Lung (tissue), 12 donors: Measurements from ENCODE around the gene ITGB6. TPM values are rescaled to one million over a fixed set of nuclear protein-coding genes. Genes with fewer than 3 reads are reported as not detected.
A peak's percentile ranks its signal among the peaks of the same experiment; 100 is the strongest.

Experiments used
- ATAC-seq: fragments of 200-7000 bp; cut with Tn5 transposase; one replicate; pipeline ENCODE4 v1.9.1; 2020; ENCODE audit warnings: moderate number of reproducible peaks; ENCODE audit not compliant: insufficient read depth, low FRiP score
- DNase-seq, 3 donors: peaks; one replicate each; pipeline ENCODE4 v3.0.0-alpha.2; 2013 to 2017
- H3K27ac ChIP-seq, 2 donors: one replicate each; pipeline ENCODE4 v1.5.1; 2013; ENCODE audit warnings: mild to moderate bottlenecking in 2 of 2, moderate library complexity in 2 of 2, control low read depth in 1 of 2, inconsistent platforms in 1 of 2, low read depth in 1 of 2, low read length in 1 of 2
- H3K27me3 ChIP-seq, 3 donors: one replicate each; pipeline ENCODE4 v1.5.1; 2013; ENCODE audit warnings: low read length in 2 of 3; ENCODE audit not compliant: control insufficient read depth in 3 of 3, insufficient read depth in 3 of 3
- H3K36me3 ChIP-seq, 4 donors: one replicate each; pipeline ENCODE4 v1.5.1; 2013; ENCODE audit warnings: low read length in 4 of 4, mild to moderate bottlenecking in 1 of 4, moderate library complexity in 1 of 4; ENCODE audit not compliant: control insufficient read depth in 4 of 4, insufficient read depth in 4 of 4
- H3K4me1 ChIP-seq, 5 donors: one replicate each; pipeline ENCODE4 v1.5.1; 2013; ENCODE audit warnings: low read length in 5 of 5, mild to moderate bottlenecking in 2 of 5, moderate library complexity in 1 of 5; ENCODE audit not compliant: control insufficient read depth in 5 of 5, insufficient read depth in 5 of 5
- H3K4me3 ChIP-seq: one replicate; pipeline ENCODE4 v1.5.1; 2013; ENCODE audit warnings: mild to moderate bottlenecking, control low read depth, moderate library complexity
- H3K9ac ChIP-seq, 2 donors: one replicate each; pipeline ENCODE4 v1.5.1; 2013; ENCODE audit warnings: low read length in 2 of 2, control low read depth in 1 of 2; ENCODE audit not compliant: insufficient read depth in 1 of 2
- H3K9me3 ChIP-seq, 4 donors: one replicate each; pipeline ENCODE4 v1.5.1; 2013; ENCODE audit warnings: low read length in 3 of 4, mild to moderate bottlenecking in 1 of 4, moderate library complexity in 1 of 4; ENCODE audit not compliant: control insufficient read depth in 4 of 4, insufficient read depth in 3 of 4
- WGBS, 2 donors: extraction: QIAGEN DNeasy Blood & Tissue Kit; methylation state at CpG; one replicate each; pipeline ENCODE4 v1.1.7; 2013; 5-methylcytosine and 5-hydroxymethylcytosine counted together
- polyA plus RNA-seq, 2 donors: library from polyadenylated mRNA; stranded (reverse); fragments of 200-250 nt; gene quantifications; one replicate each; pipeline ENCODE4 v1.2.1, GENCODE V29; 2013
- total RNA-seq, 2 donors: library from RNA; depleted of rRNA in 1 of 2; stranded (reverse); fragments of >200 nt in 1 of 2; gene quantifications; one replicate each; pipeline ENCODE4 v1.2.1, GENCODE V29; 2014 to 2021
- TF ChIP-seq, protein P1 (sequence below): IDR thresholded peaks from 2 replicates; pipeline ENCODE4 v1.5.1; 2012; ENCODE audit warnings: mild to moderate bottlenecking; ENCODE audit errors: control extremely low read depth, extremely low read depth
- donor health status: control.
- donor health status: control.
- donor health status: Bipolar disorder and iron deficiency.
- donor health status: healthy.
- donor health status: DM: yes; HTN: yes; CAD: no.

The ITGB6 gene
- total and polyA plus RNA-seq, 4 donors = 35.1 to 141 (median 41.8) TPM

- no peak overlapping the region for H3K27ac ChIP-seq
- TF ChIP-seq, protein P1, sequence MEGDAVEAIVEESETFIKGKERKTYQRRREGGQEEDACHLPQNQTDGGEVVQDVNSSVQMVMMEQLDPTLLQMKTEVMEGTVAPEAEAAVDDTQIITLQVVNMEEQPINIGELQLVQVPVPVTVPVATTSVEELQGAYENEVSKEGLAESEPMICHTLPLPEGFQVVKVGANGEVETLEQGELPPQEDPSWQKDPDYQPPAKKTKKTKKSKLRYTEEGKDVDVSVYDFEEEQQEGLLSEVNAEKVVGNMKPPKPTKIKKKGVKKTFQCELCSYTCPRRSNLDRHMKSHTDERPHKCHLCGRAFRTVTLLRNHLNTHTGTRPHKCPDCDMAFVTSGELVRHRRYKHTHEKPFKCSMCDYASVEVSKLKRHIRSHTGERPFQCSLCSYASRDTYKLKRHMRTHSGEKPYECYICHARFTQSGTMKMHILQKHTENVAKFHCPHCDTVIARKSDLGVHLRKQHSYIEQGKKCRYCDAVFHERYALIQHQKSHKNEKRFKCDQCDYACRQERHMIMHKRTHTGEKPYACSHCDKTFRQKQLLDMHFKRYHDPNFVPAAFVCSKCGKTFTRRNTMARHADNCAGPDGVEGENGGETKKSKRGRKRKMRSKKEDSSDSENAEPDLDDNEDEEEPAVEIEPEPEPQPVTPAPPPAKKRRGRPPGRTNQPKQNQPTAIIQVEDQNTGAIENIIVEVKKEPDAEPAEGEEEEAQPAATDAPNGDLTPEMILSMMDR = no peak
- DNase-seq (no peak), ATAC-seq (no peak)
- H3K36me3 ChIP-seq = no peaks in the 10 kb centered on the region
- peaks cover 5 to 20% (median 6%) of the 10 kb centered on the region in 5 donors for H3K4me1 ChIP-seq
- WGBS, 2 donors = 83 to 91% methylated on average over 2 of the region's 2 CpGs
- H3K9ac ChIP-seq = no peak overlapping the region
- no peak overlapping the region for H3K4me3 ChIP-seq
- no peaks in the 10 kb centered on the region for H3K9me3 ChIP-seq
- no peaks in the 10 kb centered on the region for H3K27me3 ChIP-seq
Measured at GRCh38 chr2:160220026-160220425, 20.0 kb upstream of the ITGB6 start.

DNA sequence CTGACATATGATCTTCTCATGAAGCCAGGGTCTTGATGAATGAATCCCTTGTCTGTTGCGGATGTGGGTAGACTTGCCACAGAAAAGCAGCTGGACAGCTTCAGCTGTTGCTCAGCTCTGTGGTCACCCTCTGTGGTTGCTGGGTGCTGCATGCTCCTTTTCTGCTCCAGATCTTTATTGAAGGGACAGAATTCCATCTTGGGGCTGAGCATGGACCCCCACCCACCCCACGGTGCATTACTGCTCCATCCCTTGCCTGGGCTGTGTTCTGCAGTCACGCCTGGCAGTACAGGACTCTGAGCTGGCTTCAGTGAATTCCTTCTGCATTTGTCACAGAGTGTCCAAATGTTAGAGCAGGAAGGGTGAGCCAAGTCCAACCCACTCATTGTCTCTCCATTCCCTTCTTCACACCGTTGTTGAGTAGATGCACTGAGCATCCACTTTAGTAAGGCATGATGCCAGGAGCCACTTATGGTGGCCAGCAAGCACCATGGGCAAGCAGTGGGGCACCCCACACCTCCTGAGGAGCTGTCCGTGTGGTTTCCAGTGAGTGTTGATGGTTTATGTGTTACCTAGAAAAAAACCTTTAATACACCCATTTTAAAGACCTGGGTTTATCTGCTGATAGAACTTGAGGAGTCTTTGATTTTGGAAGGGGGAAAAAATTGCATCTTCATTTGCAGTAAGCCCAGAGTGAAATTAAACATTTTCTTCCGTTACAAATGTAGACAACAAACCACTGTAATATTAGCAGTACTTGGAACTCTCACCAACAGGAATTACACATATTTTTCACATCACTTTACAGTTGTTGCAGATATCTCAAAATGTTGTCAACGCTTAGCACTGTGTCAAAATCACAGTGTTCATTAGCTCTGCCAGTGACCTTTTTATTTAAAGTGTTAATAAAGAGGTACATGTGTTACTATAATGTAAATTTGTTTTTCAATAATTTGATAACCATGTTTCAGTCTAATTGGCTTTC lies 14.7 kb upstream of the ITGB6 start:
- Histone ChIP-seq H3K9ac (no peak overlapping the region), H3K36me3 (no peaks in the 10 kb centered on the region)
- TF ChIP-seq, protein P1 = no peak

GRCh38 chr2:160213511-160213910 lies 13.4 kb upstream of the ITGB6 start:
- H3K36me3 ChIP-seq = no peaks in the 10 kb centered on the region
- DNase-seq (no peak), ATAC-seq (no peak)
- H3K9ac ChIP-seq = no peak overlapping the region
- peaks cover 0 to 2% (median 0%) of the 10 kb centered on the region in 3 donors for H3K27me3 ChIP-seq
- H3K4me1 ChIP-seq = peaks cover 2 to 11% (median 6%) of the 10 kb centered on the region in 5 donors
- H3K9me3 ChIP-seq = peaks cover 0 to 1% (median 0%) of the 10 kb centered on the region in 4 donors
- no peak overlapping the region for H3K27ac ChIP-seq
- 78 to 82% methylated on average over 9 to 10 of the region's 10 CpGs for WGBS, 2 donors
- TF ChIP-seq, protein P1 = no peak
- no peak overlapping the region for H3K4me3 ChIP-seq

More for the DNA sequence above, 14.7 kb upstream of the ITGB6 start:
- Histone ChIP-seq H3K9me3 (peaks cover 0 to 1% (median 0%) of the 10 kb centered on the region in 4 donors), H3K4me3 (no peak overlapping the region), H3K27me3 (peaks cover 0 to 2% (median 0%) of the 10 kb centered on the region in 3 donors), H3K27ac (peak overlapping the region in 1 of 2 donors; percentile 20), H3K4me1 (peaks cover 2 to 10% (median 4%) of the 10 kb centered on the region in 5 donors)
- peak; percentile 84 for ATAC-seq
- WGBS, 2 donors = 44 to 65% methylated on average over 7 of the region's 7 CpGs
- DNase-seq = peak in 2 of 3 donors; percentile 29 to 47
